C4-2B (cell line): ENCODE data around the gene GJB5.

Experiments
- CTCF ChIP-seq: fragments of 450-650 bp; conservative IDR thresholded peaks from 2 replicates; pipeline ENCODE4 v1.5.1; 2017; ENCODE audit warnings: mild to moderate bottlenecking
- ZFX ChIP-seq: fragments of 450-650 bp; IDR thresholded peaks from 2 replicates; pipeline ENCODE4 v1.6.1; 2017

GRCh38 chr1:34803770-34804169 is 48.9 kb downstream of the GJB5 start:
- TF ChIP-seq CTCF (no peak), ZFX (no peak)
